Osteocyte (in vitro differentiated cells): Measurements from ENCODE around the gene APCDD1. TPM values are rescaled to one million over a fixed set of nuclear protein-coding genes. Genes with fewer than 3 reads are reported as not detected.

Experiments
- DNase-seq: peaks from one replicate; pipeline ENCODE4 v3.0.0; 2021; ENCODE audit warnings: mixed read lengths; ENCODE audit not compliant: unreplicated experiment; ENCODE audit errors: extremely low spot score
- H3K27ac Mint-ChIP-seq: one replicate; pipeline ENCODE4 v1.8.0; 2021; ENCODE audit warnings: mild to moderate bottlenecking, mixed read lengths; ENCODE audit not compliant: unreplicated experiment
- H3K27me3 Mint-ChIP-seq: one replicate; pipeline ENCODE4 v1.8.0; 2021; ENCODE audit warnings: mixed read lengths; ENCODE audit not compliant: unreplicated experiment
- H3K36me3 Mint-ChIP-seq: one replicate; pipeline ENCODE4 v1.8.0; 2021; ENCODE audit warnings: mixed read lengths; ENCODE audit not compliant: unreplicated experiment
- H3K4me1 Mint-ChIP-seq: one replicate; pipeline ENCODE4 v1.8.0; 2021; ENCODE audit warnings: mixed read lengths; ENCODE audit not compliant: unreplicated experiment
- H3K4me3 Mint-ChIP-seq: one replicate; pipeline ENCODE4 v1.8.0; 2021; ENCODE audit warnings: mild to moderate bottlenecking, moderate library complexity, mixed read lengths; ENCODE audit not compliant: unreplicated experiment
- H3K9me3 Mint-ChIP-seq: one replicate; pipeline ENCODE4 v1.8.0; 2021; ENCODE audit warnings: mixed read lengths; ENCODE audit not compliant: unreplicated experiment
- CTCF ChIP-seq: fragments of 200-600 bp; sonication (generic); IDR thresholded peaks from 2 replicates; pipeline ENCODE4 v1.5.0; 2021; ENCODE audit warnings: antibody characterized with exemption, mild to moderate bottlenecking, moderate library complexity
- total RNA-seq: library from RNA; stranded (reverse); gene quantifications from 2 replicates; pipeline ENCODE4 v1.2.1, GENCODE V29; 2021

Gene APCDD1
- total RNA-seq, 1 donor from 2014 or later, result 1.4 TPM

GRCh38 chr18:10487154-10487553 lies 32.7 kb downstream of the APCDD1 start:
- Mint-ChIP-seq H3K27ac (no peak overlapping the region), H3K9me3 (no peaks in the 10 kb centered on the region), H3K27me3 (no peaks in the 10 kb centered on the region), H3K4me3 (no peak overlapping the region), H3K4me1 (peaks cover 4% of the 10 kb centered on the region), H3K36me3 (no peaks in the 10 kb centered on the region)
- no peak for DNase-seq
- TF ChIP-seq CTCF, result no peak

DNA sequence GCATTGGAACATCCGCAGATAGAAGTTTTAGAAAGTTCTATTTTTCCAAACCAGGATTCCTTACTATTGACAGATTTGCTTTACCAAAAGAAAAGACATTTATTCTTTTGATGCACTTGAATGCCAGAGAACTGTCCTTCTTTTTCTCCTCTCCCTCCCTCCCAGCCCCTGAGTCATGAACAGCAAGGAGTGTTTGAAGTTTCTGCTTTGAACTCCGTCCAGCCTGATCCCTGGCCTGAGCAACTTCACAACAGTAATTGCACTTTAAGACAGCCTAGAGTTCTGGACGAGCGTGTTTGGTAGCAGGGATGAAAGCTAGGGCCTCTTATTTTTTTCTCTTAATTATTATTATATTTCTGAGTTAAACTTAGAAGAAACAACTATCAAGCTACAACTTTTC lies 33.6 kb downstream of the APCDD1 start:
- Mint-ChIP-seq H3K4me1 (peaks cover 4% of the 10 kb centered on the region), H3K4me3 (no peak overlapping the region), H3K9me3 (no peaks in the 10 kb centered on the region), H3K36me3 (no peaks in the 10 kb centered on the region), H3K27me3 (no peaks in the 10 kb centered on the region), H3K27ac (no peak overlapping the region)
- no peak for TF ChIP-seq CTCF
- no peak for DNase-seq

DNA sequence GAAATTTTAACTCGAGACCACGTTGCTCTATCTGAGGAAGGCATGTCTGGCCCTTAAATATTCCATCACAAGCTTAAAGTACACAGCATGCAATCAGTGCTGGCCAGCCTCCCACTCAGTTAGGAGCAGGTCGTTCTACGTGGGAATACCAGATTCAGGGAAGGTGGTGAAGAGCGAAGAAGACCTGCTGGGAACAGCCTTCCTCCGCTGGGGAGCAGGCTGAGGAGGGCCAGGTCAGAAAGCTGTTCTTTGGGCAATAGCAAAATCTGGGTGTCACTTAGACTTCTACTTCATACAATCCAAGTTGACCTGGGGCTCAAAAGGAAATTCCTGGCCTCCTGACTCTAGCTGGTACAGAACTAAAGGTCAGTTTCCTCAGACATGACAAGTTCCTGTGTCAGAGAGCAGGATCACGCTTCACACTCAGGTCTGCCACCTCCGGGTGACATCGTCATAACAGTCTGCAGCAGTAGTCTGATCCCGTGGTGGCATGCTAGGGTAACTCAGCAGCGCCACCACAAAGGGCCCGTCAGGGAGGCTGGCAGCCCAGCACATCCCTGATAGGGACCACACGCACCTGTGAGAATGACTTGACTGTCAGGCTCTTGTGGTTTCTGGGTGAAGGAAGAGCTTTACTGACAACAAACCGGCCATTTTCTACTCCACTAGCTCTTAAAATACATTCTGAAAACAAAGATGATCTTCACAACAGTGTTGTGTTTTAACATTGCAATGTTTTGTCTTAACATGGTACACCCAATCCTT lies 36.1 kb downstream of the APCDD1 start:
- no peak for TF ChIP-seq CTCF
- Mint-ChIP-seq H3K36me3 (no peaks in the 10 kb centered on the region), H3K4me3 (no peak overlapping the region), H3K27ac (no peak overlapping the region), H3K4me1 (peaks cover 4% of the 10 kb centered on the region), H3K9me3 (no peaks in the 10 kb centered on the region), H3K27me3 (peaks cover 5% of the 10 kb centered on the region)
- no peak for DNase-seq

- no peaks in the 10 kb centered on the region for H3K36me3 Mint-ChIP-seq
- no peak for DNase-seq
- no peak overlapping the region for H3K27ac Mint-ChIP-seq
- H3K9me3 Mint-ChIP-seq, result peaks cover under 1% of the 10 kb centered on the region
- TF ChIP-seq CTCF, result no peak
- H3K27me3 Mint-ChIP-seq, result peaks cover 39% of the 10 kb centered on the region
- no peak overlapping the region for H3K4me3 Mint-ChIP-seq
- no peaks in the 10 kb centered on the region for H3K4me1 Mint-ChIP-seq
Measured at GRCh38 chr18:10495936-10496335, 41.5 kb downstream of the APCDD1 start.

DNA sequence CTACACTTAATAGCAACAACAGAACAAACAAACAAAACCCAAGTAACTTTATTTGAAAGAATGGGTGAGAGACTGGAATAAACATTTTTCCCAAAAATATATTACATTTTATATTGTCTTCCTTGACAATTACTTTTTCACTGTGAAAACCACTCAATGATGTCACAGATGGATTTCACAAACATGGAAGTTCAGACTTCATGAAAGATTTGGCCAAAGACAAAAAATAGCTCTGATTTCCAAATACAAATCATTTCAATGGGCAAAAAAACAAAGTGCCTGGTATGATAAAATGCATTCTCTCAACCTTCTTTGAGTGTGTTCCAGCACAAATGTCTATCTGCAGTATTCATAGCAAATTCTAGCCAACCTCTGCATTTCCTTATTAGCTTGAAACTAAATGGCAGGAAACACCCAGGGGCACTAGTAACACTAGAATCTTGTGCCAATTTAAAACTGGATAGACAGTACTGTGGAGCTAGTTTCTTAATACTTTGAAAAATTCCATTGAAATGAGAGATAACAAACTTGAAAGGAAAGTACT lies 42.8 kb downstream of the APCDD1 start:
- Mint-ChIP-seq H3K4me3 (no peak overlapping the region), H3K9me3 (peaks cover 6% of the 10 kb centered on the region), H3K4me1 (no peaks in the 10 kb centered on the region), H3K27me3 (peaks cover 52% of the 10 kb centered on the region), H3K36me3 (no peaks in the 10 kb centered on the region), H3K27ac (no peak overlapping the region)
- TF ChIP-seq CTCF, result no peak
- DNase-seq, result no peak
